Left lobe of liver (tissue), 2 donors: ENCODE measurements around the gene SEPTIN8. TPM values are rescaled to one million over a fixed set of nuclear protein-coding genes. Genes with fewer than 3 reads are reported as not detected.

Experiments
- ATAC-seq: fragments of 200-7000 bp; cut with Tn5 transposase; one replicate; pipeline ENCODE4 v1.9.1; 2020; ENCODE audit warnings: mild to moderate bottlenecking, moderate library complexity
- DNase-seq: peaks from one replicate; pipeline ENCODE4 v3.0.0-alpha.2; 2020; ENCODE audit warnings: low spot score
- total RNA-seq: library from RNA; stranded (reverse); gene quantifications from one replicate; pipeline ENCODE4 v1.2.1, GENCODE V29; 2021
- donor health status: DM: no; HTN: no; CAD: no; lungs with moderate emphysema.
- donor health status: DM: no; HTN: yes; CAD: no.

SEPTIN8 gene, protein sequence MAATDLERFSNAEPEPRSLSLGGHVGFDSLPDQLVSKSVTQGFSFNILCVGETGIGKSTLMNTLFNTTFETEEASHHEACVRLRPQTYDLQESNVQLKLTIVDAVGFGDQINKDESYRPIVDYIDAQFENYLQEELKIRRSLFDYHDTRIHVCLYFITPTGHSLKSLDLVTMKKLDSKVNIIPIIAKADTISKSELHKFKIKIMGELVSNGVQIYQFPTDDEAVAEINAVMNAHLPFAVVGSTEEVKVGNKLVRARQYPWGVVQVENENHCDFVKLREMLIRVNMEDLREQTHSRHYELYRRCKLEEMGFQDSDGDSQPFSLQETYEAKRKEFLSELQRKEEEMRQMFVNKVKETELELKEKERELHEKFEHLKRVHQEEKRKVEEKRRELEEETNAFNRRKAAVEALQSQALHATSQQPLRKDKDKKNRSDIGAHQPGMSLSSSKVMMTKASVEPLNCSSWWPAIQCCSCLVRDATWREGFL
- 12.2 TPM for total RNA-seq

DNA sequence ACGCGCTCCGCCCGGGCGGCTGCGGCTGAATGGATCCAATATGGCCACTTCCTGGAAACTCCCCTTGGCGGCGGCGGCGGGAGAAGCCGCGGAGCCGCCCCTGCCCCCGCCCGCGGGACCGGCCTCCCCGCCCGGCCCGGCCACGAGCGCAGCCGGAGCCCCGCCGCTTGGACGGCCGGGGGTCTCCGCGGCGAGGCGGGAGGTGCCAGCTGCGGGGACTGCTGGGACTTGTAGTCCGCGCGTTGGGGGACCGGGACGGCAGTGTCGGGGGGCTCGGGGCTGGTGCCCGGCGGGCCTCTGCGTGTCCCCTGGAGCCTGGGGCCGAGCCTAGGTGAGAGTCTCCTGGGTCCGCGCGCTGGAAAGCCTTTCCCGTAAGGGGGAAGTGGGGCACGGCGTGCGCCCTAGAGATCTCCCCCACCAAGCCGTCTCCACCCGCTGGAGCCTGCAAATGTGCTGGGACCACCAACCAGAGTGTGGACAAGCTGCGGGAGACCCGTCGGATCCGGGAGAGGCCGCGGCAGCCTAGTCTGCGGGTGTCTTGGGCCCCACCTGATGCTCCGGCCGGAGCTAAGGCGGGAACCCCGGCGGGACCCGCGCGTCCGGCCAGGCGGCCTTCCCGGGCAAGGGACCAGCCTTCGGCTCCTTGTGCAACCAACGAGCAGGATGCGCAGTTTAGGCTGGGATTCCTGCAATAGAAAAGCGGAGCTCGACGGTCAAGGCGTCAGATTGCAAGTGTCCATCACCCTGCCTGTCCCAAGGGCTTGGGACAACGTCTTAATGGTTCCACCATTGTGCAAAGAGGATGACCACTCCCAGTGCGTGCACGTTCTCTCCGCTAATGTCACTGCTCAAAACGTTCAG lies at the start of gene SEPTIN8:
Gene SEPTIN8 (minus strand): TSS at position 31 of the 861 bp plus-strand sequence. CDS start 102 bp downstream, outside the sequence.
- DNase-seq (peak; percentile 61), ATAC-seq (peak; percentile 82)

DNA sequence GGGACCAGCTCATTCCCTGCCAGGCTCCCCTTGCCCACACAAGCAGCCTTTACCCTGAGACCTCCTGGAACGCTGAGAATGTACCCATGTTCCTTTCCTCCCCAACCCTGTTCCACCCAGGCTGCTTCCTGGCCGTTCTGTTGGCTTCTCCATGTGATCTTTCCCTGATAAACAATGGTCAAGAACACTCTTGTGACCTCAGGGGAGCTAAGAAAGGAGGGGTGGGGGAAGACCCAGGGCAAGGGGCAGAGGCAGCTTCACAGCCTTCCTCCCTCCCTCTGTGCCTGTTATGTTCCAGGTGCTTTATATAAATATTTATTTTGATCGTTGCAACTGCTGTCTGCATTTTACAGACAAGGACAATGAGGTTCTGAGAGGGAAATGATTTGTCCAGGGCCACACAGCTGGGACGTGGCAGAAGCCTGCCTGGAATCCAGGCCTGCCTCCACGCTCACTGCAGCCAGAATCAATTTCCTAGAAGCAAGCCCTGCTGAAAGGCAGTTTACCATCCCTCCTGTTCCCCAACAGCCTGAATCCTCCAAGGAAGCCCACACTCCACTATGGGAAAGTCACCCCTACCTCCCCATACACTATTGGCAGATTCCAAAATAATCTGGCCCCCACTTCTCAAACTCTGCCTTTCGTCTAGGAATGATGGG lies 49.5 kb upstream of the SEPTIN8 start:
- DNase-seq = peak; percentile 38
- ATAC-seq = no peak

DNA sequence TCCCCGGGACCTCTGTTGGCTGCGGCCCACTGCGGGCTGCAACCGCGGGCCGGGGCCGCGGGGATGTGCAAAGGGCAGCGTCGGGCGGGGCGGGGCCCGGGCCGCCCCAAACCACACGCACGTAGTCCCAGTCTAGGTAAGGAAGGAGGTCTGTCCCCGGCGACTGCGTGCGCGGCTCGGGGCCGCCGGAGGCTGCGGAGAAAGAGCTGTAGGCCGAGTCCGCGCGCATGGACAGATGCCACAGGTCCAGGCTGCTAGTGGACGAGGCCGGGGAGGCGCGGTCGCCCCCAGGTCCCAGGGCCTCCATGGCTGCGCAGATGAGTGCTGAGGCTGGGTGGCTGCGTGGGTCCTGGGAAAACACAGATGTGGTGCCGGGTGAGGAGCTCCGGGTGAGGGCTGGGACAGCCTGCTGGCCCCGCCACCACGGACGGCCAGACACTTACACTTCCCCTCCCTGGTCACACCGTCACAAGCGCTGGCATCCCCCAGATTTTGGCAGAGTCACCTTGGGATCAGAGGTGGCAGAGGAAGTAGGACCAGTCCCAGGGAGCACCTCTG lies 48.9 kb upstream of the SEPTIN8 start:
- ATAC-seq (no peak), DNase-seq (peak; percentile 44)

DNA sequence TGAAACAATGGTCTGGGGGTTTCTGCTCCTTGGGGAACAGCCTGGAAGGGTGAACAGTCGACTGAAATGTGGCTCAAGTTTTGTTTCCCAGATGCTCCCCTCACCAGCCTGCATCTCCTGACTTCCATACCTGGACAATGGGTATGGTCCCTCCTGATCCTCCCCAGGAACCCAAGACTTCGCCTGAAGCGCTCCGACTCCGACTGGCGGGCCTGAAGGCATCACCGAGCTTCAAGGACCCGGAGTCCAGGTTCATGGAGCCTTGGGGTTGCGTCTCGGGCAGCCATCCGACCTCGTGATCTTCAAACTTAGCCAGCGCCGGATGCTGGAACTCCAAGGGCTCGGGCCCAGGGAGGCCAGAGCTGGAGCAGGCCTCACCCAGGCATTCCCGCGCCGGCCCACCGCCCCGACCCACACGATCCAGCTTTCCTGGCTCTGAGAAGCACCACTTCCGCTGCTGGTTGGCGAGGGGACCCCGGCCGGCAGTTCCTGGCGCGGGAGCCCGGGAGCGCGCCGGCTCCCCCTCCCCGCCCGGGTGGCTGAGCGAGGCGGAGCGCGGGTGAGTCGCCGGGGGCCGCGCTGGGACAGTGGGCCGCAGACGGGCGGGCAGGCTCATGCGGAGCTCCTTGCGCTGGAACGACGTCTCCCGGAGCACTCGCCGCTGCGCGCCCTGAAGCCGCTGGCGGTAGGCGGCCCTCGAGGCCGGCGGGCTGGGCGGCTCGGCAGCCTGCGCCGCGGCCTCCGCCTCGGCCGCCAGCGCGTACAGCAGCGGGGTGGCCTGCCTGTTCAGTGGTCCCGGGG lies 48.2 kb upstream of the SEPTIN8 start:
- DNase-seq = peak; percentile 41
- ATAC-seq = no peak

DNA sequence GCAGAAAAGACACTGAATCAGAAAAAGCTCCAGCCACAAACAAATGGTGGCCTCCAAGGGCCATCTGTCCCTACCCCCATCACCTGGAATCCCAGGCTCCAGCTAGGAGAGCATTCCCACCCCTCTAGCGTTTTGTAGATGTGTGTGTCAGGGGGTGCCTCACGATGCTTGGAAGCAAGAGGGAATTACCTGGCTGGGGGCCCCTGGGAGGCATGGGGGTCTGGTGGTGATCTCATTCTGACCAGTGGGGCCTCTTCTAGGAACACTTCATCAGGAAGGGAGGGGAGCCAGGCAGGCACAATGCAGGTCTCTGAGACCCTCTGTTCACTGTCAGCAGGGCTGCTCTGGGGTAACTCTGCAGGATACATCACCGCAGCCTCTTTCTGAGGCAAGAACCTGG lies 47.4 kb upstream of the SEPTIN8 start:
- no peak for ATAC-seq

DNA sequence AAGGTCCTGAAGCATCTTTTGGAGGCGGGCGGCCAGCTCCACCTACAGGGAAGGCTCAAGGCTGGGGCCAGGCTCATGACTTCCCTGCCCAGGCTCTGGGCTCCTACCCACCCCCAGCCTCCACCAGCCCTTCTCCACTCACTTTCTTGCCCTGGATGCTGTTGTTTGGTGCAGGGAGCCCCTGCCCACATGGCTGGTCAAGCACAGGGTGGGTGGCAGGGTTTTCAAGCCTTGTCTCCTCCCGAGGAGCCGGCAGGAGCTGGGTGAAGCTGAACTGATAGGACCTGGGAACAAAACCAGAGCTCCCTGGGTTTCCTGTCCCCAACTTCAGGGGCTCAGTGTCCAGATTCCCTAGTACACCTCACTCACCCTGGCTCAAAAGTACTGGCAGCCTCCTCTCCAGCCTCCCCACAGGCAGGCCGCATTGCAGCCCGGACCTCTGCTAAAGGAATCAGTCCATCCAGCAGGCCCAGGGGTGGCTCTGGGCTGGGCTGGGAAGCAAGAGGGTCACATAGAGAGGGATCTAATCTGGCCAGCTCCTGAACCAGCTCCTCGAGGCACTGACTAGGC lies 46.5 kb upstream of the SEPTIN8 start:
- DNase-seq (peak; percentile 44), ATAC-seq (no peak)

More for the DNA sequence above, 47.4 kb upstream of the SEPTIN8 start:
- peak; percentile 30 for DNase-seq

DNA sequence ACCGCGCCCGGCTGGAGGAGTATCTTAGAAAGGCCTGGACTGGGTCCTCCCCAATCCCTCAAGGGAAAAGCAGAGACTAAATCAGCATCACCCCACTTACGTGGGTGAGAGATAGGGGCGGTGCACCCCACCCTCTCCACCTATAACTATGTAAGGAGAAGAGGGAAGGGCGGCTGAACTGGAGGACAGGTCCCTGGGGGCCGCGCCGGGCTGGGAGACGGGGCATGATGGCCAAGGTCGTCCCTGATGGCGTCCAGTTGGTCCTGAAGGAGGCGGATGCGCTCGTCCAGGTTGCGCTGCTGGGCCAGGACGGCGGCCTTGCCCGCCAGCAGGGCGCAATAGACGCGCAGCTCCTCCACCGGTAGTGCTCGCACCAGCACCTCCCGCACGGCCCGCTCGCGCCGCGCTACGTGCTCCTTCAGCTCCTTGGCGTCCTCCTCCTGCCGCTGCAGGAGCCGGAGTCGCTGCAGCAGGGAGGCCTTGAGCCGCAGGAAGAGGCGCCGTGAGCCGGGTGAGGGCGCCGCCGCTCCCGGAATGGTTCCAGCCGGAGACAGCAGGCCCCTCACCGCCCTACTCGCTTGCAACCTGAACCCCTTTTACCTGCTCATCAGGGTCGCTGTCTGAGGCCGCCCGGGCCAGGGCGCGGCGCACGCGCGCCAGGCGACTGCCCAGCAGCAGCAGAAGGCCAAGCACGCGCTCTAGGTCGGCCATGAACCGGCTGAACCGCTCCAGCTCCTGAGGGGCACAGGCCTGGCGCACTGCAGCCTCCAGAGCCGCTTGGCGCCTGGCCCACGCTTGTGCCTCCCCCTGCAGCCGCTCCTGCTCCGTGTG lies 45.8 kb upstream of the SEPTIN8 start:
- no peak for DNase-seq
- ATAC-seq = no peak

DNA sequence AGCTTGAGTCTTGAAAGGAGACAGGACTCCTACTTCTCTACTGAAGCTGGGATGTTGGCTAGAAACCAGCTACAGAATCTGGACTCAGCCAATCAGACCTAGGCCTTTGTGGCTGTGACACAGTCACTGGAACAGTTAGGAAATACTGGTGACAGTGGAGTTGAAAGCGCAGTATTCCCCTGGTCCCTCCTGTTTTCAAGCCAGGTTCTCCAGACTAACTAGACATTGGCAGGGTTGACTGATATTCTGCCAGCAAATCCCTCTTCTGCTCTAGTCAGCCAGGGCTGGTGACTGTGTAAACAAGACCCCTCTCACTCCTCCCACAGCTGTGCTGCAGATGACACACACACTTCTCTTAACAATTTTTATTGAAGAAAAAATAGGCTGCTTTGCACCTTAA lies 44.8 kb upstream of the SEPTIN8 start:
- DNase-seq (peak; percentile 66), ATAC-seq (peak; percentile 68)

DNA sequence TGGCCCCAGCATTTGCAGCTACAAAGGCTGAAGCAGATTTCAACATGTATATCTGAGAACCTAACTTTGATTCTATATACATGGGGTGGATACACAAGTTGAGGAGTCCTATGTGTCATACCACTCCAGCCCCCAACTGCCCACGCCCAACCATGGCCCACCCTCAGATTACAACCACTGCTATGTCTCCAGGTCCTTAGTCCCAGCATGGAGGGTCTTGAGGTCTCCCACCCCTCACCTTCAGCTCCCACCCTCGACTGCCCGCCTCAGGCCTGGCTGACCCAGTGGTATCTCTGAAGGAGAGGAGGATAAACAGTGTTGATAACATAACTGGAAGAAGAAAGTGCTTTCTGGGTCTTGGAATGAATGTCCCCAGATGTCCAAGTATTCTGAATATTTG lies 44.3 kb upstream of the SEPTIN8 start:
- DNase-seq (peak; percentile 47), ATAC-seq (no peak)

DNA sequence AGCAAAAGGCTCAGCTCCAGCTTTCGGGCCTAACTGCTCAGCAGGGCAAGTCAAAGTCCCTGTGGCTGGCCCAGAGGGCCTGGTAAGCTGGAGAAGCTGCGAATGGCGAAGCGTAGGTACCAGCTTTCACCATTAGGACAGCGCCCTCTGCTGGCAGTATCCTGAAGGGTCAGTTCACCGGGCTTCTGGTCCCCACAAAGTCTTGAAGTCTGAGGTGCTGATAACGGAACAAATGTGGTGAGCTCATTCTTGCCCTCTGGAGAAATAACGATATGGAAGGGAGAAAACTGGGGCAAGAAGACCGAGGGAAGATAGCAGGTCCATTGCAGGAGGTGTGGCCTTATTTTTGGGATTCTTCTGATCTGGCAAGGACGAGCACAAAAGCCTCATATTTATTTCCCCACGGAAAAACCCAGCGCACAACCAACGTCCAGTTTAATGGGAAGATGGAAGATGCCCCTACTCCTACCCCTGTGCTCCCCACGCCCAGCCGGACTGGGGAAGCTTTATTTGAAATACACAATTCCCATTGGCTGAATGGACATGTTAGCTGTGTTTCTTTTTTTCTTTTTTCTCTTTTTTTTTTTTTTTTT lies 43.2 kb upstream of the SEPTIN8 start:
- DNase-seq (peak; percentile 92), ATAC-seq (peak; percentile 94)

DNA sequence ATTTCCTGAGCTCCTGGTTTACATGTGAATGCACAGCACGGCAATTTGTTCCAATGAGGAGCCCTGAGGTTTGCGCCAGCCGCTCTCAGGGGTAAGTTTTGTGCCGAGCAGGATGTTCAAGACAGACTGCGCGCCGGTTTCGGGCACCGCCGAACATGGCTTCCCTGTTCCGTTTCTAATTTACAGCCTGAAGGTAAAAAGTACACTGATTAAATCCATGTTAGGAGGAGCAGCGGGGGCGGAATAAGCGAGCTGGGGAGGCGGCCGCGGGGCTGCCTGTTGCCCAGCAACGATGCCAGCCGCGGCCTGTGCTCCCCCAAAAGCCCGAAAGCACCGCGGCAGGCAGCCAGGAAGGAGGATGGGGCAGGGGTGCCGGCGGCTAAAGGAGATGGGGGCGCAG lies 42.4 kb upstream of the SEPTIN8 start:
- ATAC-seq (no peak), DNase-seq (no peak)

DNA sequence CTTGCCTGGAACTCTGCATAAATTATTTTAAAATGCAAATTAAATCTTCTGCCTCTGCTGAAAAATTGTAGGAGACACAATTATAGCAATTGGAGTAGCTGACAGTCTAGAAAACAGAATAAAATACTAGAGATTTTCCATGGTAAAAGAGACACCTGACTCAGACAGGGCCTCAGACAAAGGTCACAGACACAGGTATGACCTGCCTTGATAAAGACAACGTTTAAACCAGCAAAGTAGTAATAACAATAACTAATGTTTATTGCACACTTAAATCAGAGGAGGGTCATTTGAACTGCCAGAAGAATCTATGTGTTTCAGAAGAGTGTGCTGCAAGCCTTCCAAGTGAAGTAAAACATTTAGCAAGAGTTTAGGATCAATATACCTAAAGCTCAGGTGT lies 40.0 kb upstream of the SEPTIN8 start:
- DNase-seq = no peak
- no peak for ATAC-seq

DNA sequence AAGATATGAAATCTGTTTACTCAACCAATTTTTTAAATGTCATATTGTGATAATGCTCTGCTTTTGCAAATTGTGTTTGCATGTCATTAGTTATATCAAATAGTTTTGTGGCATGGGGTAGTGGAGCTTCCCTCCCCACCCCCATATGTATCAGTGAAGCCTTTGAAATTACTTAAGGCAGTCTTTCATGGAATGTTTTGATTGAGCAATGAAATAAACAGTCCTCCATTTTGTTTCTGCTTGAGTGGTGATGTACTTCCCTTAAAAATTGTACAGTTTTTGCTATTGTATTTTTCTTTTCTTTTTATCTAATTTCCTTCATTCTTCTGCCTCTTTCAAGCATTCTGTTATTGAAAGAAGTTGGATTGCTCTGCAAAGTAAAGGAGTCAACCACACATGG lies 39.5 kb upstream of the SEPTIN8 start:
- DNase-seq = no peak

DNA sequence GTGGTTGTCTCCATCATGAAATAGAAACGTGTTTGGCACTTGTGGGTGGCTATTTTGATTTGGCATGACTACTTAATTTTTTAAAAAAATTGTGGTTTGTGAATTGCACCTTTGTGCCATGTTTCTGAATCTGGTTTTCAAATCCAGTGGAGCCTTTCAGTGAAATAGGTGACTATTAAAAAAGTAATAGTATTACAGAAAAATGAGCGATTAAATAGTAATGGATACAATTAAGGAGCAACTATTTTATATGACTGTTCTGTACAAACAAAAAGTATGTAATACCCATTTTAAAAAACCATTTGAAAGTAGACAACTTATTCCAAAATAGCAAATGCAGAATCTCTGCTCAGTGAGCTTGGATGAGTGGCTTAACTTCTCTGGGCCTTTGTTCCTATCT lies 39.0 kb upstream of the SEPTIN8 start:
- ATAC-seq (no peak), DNase-seq (no peak)

More for the DNA sequence above, 39.5 kb upstream of the SEPTIN8 start:
- no peak for ATAC-seq

DNA sequence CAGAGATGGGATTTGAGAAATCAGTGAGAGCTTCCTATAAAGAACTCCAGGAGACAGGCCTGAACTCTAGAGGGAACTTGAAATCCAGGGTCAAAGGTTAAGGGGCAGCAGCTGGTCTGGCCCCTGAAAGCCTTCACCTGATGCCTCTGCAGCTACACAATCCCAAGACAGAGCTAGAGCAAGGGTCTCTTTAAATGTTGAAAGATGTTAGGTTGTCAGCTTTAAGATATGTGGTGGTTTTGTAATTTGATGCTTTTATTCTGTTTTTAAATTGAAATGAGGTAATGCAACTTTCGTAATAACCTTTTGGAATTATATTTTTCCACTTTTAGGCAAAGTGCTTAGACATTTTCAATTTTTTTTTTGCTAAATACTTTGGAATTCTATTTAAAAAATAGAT lies 38.4 kb upstream of the SEPTIN8 start:
- ATAC-seq (no peak), DNase-seq (no peak)

DNA sequence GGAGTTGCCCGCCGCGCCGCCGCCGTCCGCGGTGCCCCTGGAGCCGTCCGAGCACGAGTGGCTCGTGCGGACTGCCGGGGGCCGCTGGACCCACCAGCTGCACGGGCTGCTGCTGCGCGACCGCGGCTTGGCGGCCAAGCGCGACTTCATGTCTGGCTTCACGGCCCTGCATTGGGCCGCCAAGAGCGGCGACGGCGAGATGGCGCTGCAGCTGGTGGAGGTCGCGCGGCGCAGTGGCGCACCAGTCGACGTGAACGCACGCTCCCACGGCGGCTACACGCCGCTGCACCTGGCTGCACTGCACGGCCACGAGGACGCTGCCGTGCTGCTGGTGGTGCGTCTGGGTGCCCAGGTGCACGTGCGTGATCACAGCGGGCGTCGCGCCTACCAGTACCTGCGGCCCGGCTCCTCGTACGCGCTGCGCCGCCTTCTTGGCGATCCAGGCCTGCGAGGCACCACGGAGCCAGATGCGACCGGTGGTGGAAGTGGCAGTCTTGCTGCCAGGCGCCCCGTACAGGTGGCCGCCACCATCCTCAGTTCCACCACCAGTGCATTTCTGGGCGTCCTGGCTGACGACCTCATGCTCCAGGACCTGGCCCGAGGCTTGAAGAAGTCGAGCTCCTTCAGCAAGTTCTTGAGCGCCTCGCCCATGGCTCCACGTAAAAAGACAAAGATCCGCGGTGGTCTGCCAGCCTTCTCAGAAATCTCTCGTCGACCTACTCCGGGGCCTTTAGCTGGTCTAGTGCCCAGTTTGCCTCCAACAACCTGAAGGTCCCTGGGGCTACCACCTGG lies 37.7 kb upstream of the SEPTIN8 start:
- ATAC-seq = no peak
- DNase-seq = no peak
